Nephron (organoid): Measurements from ENCODE around the gene TEKT5.

Experiments used
- H3K27ac Mint-ChIP-seq, 3 experiments: 2 replicates each; pipeline ENCODE4 v1.8.0; 2020; ENCODE audit warnings: mixed read lengths in 3 of 3, mild to moderate bottlenecking in 2 of 3, moderate library complexity in 1 of 3
- H3K27me3 Mint-ChIP-seq: 2 replicates; pipeline ENCODE4 v1.8.0; 2021; ENCODE audit warnings: low read depth, mild to moderate bottlenecking, moderate library complexity, mixed read lengths
- H3K36me3 Mint-ChIP-seq: 2 replicates; pipeline ENCODE4 v1.8.0; 2020; ENCODE audit warnings: low read depth, mixed read lengths
- H3K4me1 Mint-ChIP-seq: 2 replicates; pipeline ENCODE4 v1.8.0; 2020; ENCODE audit warnings: mixed read lengths
- H3K4me3 Mint-ChIP-seq, 3 experiments: 2 replicates each; pipeline ENCODE4 v1.8.0; 2020; ENCODE audit warnings: mild to moderate bottlenecking in 3 of 3, mixed read lengths in 3 of 3, moderate library complexity in 2 of 3
- H3K9me3 Mint-ChIP-seq: 2 replicates; pipeline ENCODE4 v1.8.0; 2020; ENCODE audit warnings: mixed read lengths
- CTCF ChIP-seq, 3 experiments: fragments of 200-600 bp; sonication (generic); IDR thresholded peaks; one replicate each; pipeline ENCODE4 v1.5.0; 2021; ENCODE audit warnings: antibody characterized with exemption in 3 of 3; ENCODE audit not compliant: unreplicated experiment in 3 of 3

The TEKT5 gene

GRCh38 chr16:10601444-10602408 is 93.0 kb downstream of the TEKT5 start:
- Mint-ChIP-seq H3K27me3 (peaks cover 13% of the 10 kb centered on the region), H3K9me3 (no peaks in the 10 kb centered on the region), H3K36me3 (no peaks in the 10 kb centered on the region), H3K4me1 (peaks cover 39% of the 10 kb centered on the region), H3K4me3 (no peak overlapping the region), H3K27ac (no peak overlapping the region)
- TF ChIP-seq CTCF (IDR thresholded peaks at IDR 0.05; ENCODE audit: unreplicated experiment in 3 of 3): no peak

- no peak overlapping the region for H3K27ac Mint-ChIP-seq
- peaks cover 14% of the 10 kb centered on the region for H3K27me3 Mint-ChIP-seq
- H3K9me3 Mint-ChIP-seq: no peaks in the 10 kb centered on the region
- peaks cover 30% of the 10 kb centered on the region for H3K4me1 Mint-ChIP-seq
- no peak overlapping the region for H3K4me3 Mint-ChIP-seq
- H3K36me3 Mint-ChIP-seq: no peaks in the 10 kb centered on the region
- TF ChIP-seq CTCF (IDR thresholded peaks at IDR 0.05; ENCODE audit: unreplicated experiment in 3 of 3): no peak
Observed at GRCh38 chr16:10600782-10601443, 93.8 kb downstream of the TEKT5 start.

DNA sequence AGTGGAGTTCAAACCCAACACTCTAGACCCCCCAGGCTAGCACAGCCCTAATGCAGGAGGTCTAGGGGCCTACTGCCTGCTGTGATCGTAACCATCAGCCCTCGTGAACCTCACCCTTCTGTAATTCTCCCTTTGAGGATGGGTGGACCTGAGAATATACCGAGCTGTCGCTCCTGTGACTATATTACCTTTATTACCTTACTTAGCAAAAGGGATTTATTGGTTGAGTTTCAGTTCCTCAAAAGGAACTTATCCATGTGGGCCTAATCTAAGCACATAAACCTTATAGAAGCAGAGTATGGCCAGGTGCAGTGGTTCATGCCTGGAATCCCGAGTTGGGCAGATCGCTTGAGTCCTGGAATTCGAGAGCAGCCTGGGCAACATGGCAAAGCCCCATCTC is 95.1 kb downstream of the TEKT5 start:
- Mint-ChIP-seq H3K4me3 (no peak overlapping the region), H3K36me3 (no peaks in the 10 kb centered on the region), H3K9me3 (no peaks in the 10 kb centered on the region), H3K27me3 (peaks cover 11% of the 10 kb centered on the region), H3K4me1 (peaks cover 30% of the 10 kb centered on the region), H3K27ac (no peak overlapping the region)
- TF ChIP-seq CTCF (IDR thresholded peaks at IDR 0.05; ENCODE audit: unreplicated experiment in 3 of 3): no peak

- H3K36me3 Mint-ChIP-seq: no peaks in the 10 kb centered on the region
- peaks cover 30% of the 10 kb centered on the region for H3K4me1 Mint-ChIP-seq
- peaks cover 9% of the 10 kb centered on the region for H3K27me3 Mint-ChIP-seq
- no peak for TF ChIP-seq CTCF (IDR thresholded peaks at IDR 0.05; ENCODE audit: unreplicated experiment in 3 of 3)
- H3K9me3 Mint-ChIP-seq: no peaks in the 10 kb centered on the region
- no peak overlapping the region for H3K27ac Mint-ChIP-seq
- no peak overlapping the region for H3K4me3 Mint-ChIP-seq
Observed at GRCh38 chr16:10598157-10598556, 96.6 kb downstream of the TEKT5 start.

GRCh38 chr16:10597187-10597601 is 97.5 kb downstream of the TEKT5 start:
- TF ChIP-seq CTCF (IDR thresholded peaks at IDR 0.05; ENCODE audit: unreplicated experiment in 3 of 3): no peak
- H3K9me3 Mint-ChIP-seq: no peaks in the 10 kb centered on the region
- peaks cover 25% of the 10 kb centered on the region for H3K4me1 Mint-ChIP-seq
- no peak overlapping the region for H3K4me3 Mint-ChIP-seq
- H3K36me3 Mint-ChIP-seq: no peaks in the 10 kb centered on the region
- H3K27ac Mint-ChIP-seq: no peak overlapping the region
- peaks cover 7% of the 10 kb centered on the region for H3K27me3 Mint-ChIP-seq
